ENCODE data around the gene PTBP1.

PTBP1 gene

GRCh38 chr19:788686-788982, 8.6 kb upstream of the PTBP1 start:
- H3K4me1 Mint-ChIP-seq, result no peaks in the 10 kb centered on the region
- peak overlapping the region; percentile 73 to 96 for H3K27ac Mint-ChIP-seq

GRCh38 chr19:788983-789700, 8.1 kb upstream of the PTBP1 start:
- Mint-ChIP-seq H3K4me1 (no peaks in the 10 kb centered on the region), H3K9me3 (no peaks in the 10 kb centered on the region), H3K27ac (peak overlapping the region; percentile 73 to 96), H3K4me3 (no peak overlapping the region), H3K27me3 (peaks cover 15% of the 10 kb centered on the region)
- ATAC-seq (no peak), DNase-seq (no peak)

More at GRCh38 chr19:788686-788982, 8.6 kb upstream of the PTBP1 start:
- DNase-seq (no peak), ATAC-seq (no peak)
- peaks cover 15% of the 10 kb centered on the region for H3K27me3 Mint-ChIP-seq
- H3K4me3 Mint-ChIP-seq, result no peak overlapping the region
- H3K9me3 Mint-ChIP-seq, result no peaks in the 10 kb centered on the region

DNA sequence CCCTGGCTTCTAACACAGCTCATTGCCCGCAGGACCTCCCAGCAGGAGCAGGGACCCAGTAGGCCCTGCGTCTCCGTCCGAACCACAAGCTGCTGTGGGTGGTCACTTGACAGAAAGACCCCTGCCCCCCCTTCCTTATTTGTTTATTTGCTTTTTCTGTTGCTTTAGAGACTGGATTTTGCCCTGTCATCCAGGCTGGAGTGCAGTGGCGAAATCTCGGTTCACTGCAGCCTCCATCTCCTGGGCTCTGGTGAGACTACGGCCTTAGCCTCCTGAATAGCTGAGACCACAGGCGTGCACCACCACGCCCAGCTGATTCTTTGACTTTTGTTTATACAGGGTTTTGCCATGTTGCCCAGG, 7.6 kb upstream of the PTBP1 start:
- no peak for ATAC-seq
- peaks cover 15% of the 10 kb centered on the region for H3K27me3 Mint-ChIP-seq
- H3K9me3 Mint-ChIP-seq, result no peaks in the 10 kb centered on the region
- H3K4me3 Mint-ChIP-seq, result no peak overlapping the region
- peak overlapping the region; percentile 79 to 91 for H3K27ac Mint-ChIP-seq
- no peaks in the 10 kb centered on the region for H3K4me1 Mint-ChIP-seq
- DNase-seq, result no peak

GRCh38 chr19:791007-791566, 6.2 kb upstream of the PTBP1 start:
- Mint-ChIP-seq H3K27me3 (peaks cover 15% of the 10 kb centered on the region), H3K9me3 (no peaks in the 10 kb centered on the region), H3K4me1 (no peaks in the 10 kb centered on the region), H3K27ac (no peak overlapping the region), H3K4me3 (no peak overlapping the region)
- ATAC-seq (no peak), DNase-seq (no peak)

DNA sequence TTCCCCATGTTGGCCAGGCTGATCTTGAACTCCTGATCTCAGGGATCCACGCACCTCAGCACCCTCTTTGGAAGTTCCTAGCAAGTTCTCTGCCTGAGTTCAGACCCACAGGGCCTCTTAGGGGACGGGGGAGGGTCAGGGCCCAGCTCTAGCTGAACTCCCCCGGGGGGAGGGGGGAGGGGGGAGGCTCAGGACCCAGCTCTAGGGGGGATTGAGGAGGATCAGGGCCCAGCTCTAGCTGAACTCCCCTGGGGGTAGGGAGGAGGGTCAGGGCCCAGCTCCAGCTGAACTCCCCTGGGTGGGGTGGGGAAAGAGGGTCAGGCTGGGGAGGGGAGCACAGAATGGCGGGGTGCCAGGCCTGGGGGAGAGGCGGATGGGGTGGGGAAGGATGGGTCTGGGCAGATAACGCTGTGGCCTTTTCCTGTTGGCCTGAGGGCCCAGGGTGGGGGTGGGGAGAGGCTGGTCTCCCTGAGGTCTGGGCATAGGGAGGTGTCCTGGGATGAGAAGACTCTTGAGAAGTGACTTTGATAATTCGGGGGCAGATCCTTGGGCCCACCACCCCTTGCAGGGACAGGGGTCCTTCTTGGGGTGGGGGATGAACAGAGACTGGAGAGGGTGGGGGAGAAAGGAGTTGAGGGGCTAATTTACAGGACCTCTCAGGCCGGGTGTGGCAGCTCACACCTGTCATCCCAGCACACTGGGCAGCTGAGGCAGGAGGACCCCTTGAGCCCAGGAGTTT, 5.5 kb upstream of the PTBP1 start:
- H3K27me3 Mint-ChIP-seq, result peaks cover 15% of the 10 kb centered on the region
- H3K9me3 Mint-ChIP-seq, result no peaks in the 10 kb centered on the region

GRCh38 chr19:792306-792885, 4.9 kb upstream of the PTBP1 start:
- peaks cover 5% of the 10 kb centered on the region for H3K4me1 Mint-ChIP-seq
- peak overlapping the region in 1 of 2 donors; percentile 54 for H3K27ac Mint-ChIP-seq
- H3K9me3 Mint-ChIP-seq, result no peaks in the 10 kb centered on the region
- no peak for ATAC-seq
- H3K4me3 Mint-ChIP-seq, result no peak overlapping the region
- peaks cover 15% of the 10 kb centered on the region for H3K27me3 Mint-ChIP-seq
- DNase-seq, result no peak

More for the DNA sequence above, 5.5 kb upstream of the PTBP1 start:
- DNase-seq (no peak), ATAC-seq (peak; percentile 29)
- H3K27ac Mint-ChIP-seq, result no peak overlapping the region
- no peak overlapping the region for H3K4me3 Mint-ChIP-seq
- peaks cover 3% of the 10 kb centered on the region for H3K4me1 Mint-ChIP-seq

DNA sequence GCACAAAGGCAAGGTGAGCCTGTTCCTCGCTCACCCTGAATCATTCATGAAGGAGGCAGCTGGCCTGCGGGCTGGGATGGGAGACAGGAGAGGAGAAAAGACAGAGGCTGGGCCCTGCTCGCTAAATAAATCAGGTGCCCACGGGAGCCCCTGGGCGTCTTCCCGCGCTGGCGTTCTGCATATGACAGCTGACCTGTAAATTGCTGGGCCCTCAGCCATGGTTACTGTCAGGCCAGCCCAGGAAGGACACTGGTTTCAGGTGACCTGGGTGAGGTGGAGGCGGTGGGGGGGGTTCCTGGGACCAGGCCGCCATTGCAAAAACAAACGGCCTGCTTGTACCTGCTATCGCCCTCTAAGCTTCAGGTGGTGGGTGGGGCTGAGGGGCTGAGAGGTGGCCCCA, 3.4 kb upstream of the PTBP1 start:
- H3K4me3 Mint-ChIP-seq, result no peak overlapping the region
- peaks cover 13% of the 10 kb centered on the region for H3K27me3 Mint-ChIP-seq
- no peaks in the 10 kb centered on the region for H3K9me3 Mint-ChIP-seq
- no peak for ATAC-seq
- H3K4me1 Mint-ChIP-seq, result peaks cover 5% of the 10 kb centered on the region
- H3K27ac Mint-ChIP-seq, result no peak overlapping the region
- DNase-seq, result no peak

GRCh38 chr19:795073-795611, 2.1 kb upstream of the PTBP1 start:
- no peak overlapping the region for H3K27ac Mint-ChIP-seq
- no peaks in the 10 kb centered on the region for H3K27me3 Mint-ChIP-seq
- peak overlapping the region; percentile 9 to 67 for H3K4me3 Mint-ChIP-seq
- peaks cover 19% of the 10 kb centered on the region for H3K4me1 Mint-ChIP-seq
- DNase-seq (no peak), ATAC-seq (no peak)
- H3K9me3 Mint-ChIP-seq, result no peaks in the 10 kb centered on the region

- H3K27me3 Mint-ChIP-seq, result no peaks in the 10 kb centered on the region
- DNase-seq, result no peak
- H3K4me3 Mint-ChIP-seq, result peak overlapping the region; percentile 9 to 97
- ATAC-seq, result no peak
- H3K27ac Mint-ChIP-seq, result no peak overlapping the region
- H3K4me1 Mint-ChIP-seq, result peaks cover 27% of the 10 kb centered on the region
- no peaks in the 10 kb centered on the region for H3K9me3 Mint-ChIP-seq
Observed at GRCh38 chr19:795691-796581, 1.3 kb upstream of the PTBP1 start.

DNA sequence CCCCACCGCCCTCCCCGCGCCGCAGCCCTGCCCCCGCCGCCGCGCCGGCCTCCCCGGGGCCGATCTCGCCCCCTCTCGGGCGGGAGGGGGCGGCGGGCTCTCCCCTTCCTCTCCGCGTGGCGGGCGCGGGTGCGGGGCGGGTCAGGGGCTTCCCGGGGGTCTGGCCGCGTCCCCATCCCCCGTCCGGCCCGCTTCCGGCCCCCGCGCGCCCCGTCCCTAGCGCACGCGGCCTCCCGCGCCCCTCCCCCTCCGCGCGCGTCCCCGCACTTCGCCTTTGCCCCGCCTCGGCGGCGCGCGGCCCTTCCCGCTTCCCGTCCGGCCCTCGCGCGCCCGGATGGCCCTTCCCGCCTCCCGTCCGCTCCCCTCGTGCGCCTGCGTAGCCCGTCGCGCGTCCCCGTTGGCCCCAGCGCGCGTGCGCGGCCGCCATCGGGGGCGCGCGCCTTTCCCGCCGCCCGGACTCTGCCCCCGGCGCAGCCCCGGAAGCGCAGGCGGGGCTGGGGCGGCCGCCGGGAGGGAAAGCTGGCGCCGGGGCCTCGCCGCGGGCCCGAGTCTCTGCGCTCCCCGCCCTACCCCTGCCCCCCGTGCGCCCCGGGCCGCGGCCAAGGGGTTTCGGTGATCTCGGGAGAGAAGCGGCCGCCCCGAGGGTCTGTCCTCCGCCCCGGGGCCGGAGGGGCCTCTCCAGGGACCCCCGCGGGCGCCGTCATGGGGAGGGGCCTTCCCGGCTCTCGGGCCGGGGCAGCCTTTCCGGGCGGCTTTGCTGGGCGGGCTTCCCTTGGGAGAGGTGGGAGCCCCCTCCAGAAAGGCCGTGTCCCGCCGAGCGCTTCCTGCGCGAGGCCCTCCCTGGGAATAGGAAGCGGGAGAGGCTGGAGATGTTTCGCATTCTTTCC, 519 bp downstream of the PTBP1 start:
- Mint-ChIP-seq H3K4me3 (peak overlapping the region; percentile 94 to 97), H3K27ac (peak overlapping the region; percentile 95 to 99), H3K27me3 (no peaks in the 10 kb centered on the region), H3K9me3 (no peaks in the 10 kb centered on the region), H3K4me1 (peaks cover 45% of the 10 kb centered on the region)
- DNase-seq, result peak; percentile 91 to 93
- peak; percentile 58 for ATAC-seq

DNA sequence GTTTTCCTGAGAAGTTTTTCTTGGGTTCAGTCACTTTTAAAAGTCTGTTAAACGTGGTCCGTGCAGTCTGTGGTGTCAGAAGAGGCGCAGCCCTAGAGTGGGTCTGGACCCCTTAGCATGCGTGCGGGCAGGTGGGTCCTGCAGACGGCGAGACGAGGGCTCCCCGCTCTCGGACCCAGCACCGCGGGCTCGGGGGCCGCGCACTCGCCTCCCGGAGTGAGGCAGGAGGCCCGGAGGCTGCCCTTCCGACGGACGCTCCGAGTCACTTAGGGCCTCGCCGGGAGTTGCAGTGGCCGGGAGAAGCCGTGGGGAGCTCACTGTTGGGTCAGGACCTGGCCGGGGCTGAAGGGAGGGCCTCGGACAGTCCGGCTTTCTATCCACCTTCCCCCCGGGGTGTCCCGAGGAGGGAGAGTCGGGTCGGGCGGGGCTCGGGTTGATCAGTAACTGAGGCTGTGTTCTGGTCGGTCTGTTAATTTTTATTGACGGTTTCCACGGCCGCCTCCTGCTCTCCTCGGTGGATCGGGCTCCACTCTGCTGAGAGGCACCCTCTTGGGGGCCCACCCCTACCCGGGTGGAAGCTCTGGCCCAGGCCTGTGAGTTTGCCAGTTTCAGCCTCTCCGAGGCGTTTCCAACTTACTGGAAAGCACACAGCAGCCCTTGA, 1.3 kb downstream of the PTBP1 start:
- peaks cover 53% of the 10 kb centered on the region for H3K4me1 Mint-ChIP-seq
- no peaks in the 10 kb centered on the region for H3K27me3 Mint-ChIP-seq
- peak overlapping the region; percentile 84 to 91 for H3K4me3 Mint-ChIP-seq
- peak overlapping the region; percentile 95 to 99 for H3K27ac Mint-ChIP-seq
- ATAC-seq (no peak), DNase-seq (peak in 1 of 2 donors; percentile 41)
- H3K9me3 Mint-ChIP-seq, result no peaks in the 10 kb centered on the region

GRCh38 chr19:799076-799881, 2.0 kb downstream of the PTBP1 start:
- ATAC-seq (no peak), DNase-seq (no peak)
- Mint-ChIP-seq H3K9me3 (no peaks in the 10 kb centered on the region), H3K4me3 (peak overlapping the region; percentile 84 to 91), H3K4me1 (peaks cover 57% of the 10 kb centered on the region), H3K27ac (peak overlapping the region; percentile 95 to 99), H3K27me3 (no peaks in the 10 kb centered on the region)

DNA sequence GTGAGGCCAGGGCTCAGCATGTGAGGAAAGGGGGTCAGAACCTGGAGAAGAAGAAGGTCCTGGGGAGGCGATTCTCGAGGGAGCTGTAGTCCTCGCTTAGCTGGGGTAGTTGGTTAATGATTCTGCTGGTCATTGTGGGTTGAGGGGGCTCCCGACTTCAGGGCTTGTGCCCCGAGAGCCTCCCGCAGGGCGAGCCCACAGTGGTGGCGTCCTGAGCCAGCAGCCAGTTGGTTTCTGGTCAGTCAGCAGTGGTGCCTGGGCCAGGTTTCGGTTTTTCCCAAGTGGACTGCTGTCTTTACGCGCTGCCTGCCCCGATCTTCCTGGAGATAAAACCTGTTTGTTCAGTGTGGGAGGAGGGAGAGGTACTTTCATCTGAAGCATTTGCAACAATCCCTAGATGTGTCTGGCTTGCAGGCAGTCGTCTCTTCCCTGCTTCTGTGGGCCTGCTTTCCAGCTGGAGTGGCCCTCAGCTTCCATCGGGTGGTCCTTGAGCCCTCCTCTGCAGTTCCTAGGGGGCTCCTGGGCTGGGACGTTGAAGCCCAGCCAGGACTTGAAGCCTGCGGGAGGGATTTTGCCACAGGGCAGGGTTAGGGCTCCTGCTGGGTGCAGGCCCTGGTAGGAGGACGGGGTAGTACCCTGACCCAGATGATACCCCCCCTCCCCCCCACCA, 3.2 kb downstream of the PTBP1 start:
- Mint-ChIP-seq H3K4me3 (peak overlapping the region; percentile 84 to 91), H3K9me3 (no peaks in the 10 kb centered on the region), H3K27ac (peak overlapping the region; percentile 89 to 99), H3K27me3 (no peaks in the 10 kb centered on the region), H3K4me1 (peaks cover 63% of the 10 kb centered on the region)
- DNase-seq (no peak), ATAC-seq (no peak)
